IMR-90 (cell line): ENCODE data around the gene KCNQ5.

Source experiments
- BHLHE40 ChIP-seq: fragments of 150-350 bp; IDR thresholded peaks from 2 replicates; pipeline ENCODE4 v1.6.1; 2016; ENCODE audit warnings: mild to moderate bottlenecking, low read depth, low read length
- POLR2A ChIP-seq: IDR thresholded peaks from 2 replicates; pipeline ENCODE4 v1.6.1; 2012; ENCODE audit warnings: mild to moderate bottlenecking, low read depth, low read length
- TF ChIP-seq, protein P1 (sequence below): conservative IDR thresholded peaks from 2 replicates; pipeline ENCODE4 v1.5.1; 2012; ENCODE audit warnings: mild to moderate bottlenecking, low read depth, low read length, improper control_type of control experiment

DNA sequence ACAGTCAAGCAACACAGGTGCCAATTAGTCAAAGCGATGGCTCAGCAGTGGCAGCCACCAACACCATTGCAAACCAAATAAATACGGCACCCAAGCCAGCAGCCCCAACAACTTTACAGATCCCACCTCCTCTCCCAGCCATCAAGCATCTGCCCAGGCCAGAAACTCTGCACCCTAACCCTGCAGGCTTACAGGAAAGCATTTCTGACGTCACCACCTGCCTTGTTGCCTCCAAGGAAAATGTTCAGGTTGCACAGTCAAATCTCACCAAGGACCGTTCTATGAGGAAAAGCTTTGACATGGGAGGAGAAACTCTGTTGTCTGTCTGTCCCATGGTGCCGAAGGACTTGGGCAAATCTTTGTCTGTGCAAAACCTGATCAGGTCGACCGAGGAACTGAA, 572.9 kb downstream of the KCNQ5 start:
- TF ChIP-seq POLR2A: no peak
- TF ChIP-seq, protein P1, sequence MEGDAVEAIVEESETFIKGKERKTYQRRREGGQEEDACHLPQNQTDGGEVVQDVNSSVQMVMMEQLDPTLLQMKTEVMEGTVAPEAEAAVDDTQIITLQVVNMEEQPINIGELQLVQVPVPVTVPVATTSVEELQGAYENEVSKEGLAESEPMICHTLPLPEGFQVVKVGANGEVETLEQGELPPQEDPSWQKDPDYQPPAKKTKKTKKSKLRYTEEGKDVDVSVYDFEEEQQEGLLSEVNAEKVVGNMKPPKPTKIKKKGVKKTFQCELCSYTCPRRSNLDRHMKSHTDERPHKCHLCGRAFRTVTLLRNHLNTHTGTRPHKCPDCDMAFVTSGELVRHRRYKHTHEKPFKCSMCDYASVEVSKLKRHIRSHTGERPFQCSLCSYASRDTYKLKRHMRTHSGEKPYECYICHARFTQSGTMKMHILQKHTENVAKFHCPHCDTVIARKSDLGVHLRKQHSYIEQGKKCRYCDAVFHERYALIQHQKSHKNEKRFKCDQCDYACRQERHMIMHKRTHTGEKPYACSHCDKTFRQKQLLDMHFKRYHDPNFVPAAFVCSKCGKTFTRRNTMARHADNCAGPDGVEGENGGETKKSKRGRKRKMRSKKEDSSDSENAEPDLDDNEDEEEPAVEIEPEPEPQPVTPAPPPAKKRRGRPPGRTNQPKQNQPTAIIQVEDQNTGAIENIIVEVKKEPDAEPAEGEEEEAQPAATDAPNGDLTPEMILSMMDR: no peak
- TF ChIP-seq BHLHE40: no peak
